GM23248 (cell line): ENCODE results near the gene PRKRIP1. TPM values are rescaled to one million over a fixed set of nuclear protein-coding genes. Genes with fewer than 3 reads are reported as not detected.
"Not testable (repeated sequence)": the region's sequence is repeated elsewhere in the genome, so short reads cannot be mapped to it uniquely, and the experiment has no call there.

Experiments
- DNase-seq: peaks from one replicate; pipeline ENCODE4 v3.0.0-alpha.2; 2015
- H2AFZ ChIP-seq: fragments of 200-600 bp; sonication (generic); 2 replicates; pipeline ENCODE4 v1.6.1; 2016; ENCODE audit warnings: antibody characterized with exemption
- H3F3A ChIP-seq: fragments of 200-600 bp; sonication (generic); 2 replicates; pipeline ENCODE4 v1.6.1; 2016; ENCODE audit warnings: mild to moderate bottlenecking, antibody characterized with exemption, mixed run types; ENCODE audit not compliant: insufficient read depth
- H3K27ac ChIP-seq: fragments of 200-600 bp; sonication (generic); 2 replicates; pipeline ENCODE4 v1.5.1; 2016; ENCODE audit warnings: mild to moderate bottlenecking
- H3K27me3 ChIP-seq: fragments of 200-600 bp; sonication (generic); replicated peaks from 2 replicates; pipeline ENCODE4 v1.6.1; 2016; ENCODE audit warnings: mild to moderate bottlenecking; ENCODE audit not compliant: insufficient read depth
- H3K36me3 ChIP-seq: fragments of 200-600 bp; sonication (generic); 2 replicates; pipeline ENCODE4 v1.6.1; 2016; ENCODE audit warnings: low read depth, mild to moderate bottlenecking
- H3K4me1 ChIP-seq: fragments of 200-600 bp; sonication (generic); 2 replicates; pipeline ENCODE4 v1.6.1; 2016; ENCODE audit warnings: mild to moderate bottlenecking; ENCODE audit not compliant: insufficient read depth
- H3K4me2 ChIP-seq: fragments of 200-600 bp; sonication (generic); one replicate; pipeline ENCODE4 v1.6.1; 2016; ENCODE audit warnings: mild to moderate bottlenecking; ENCODE audit not compliant: unreplicated experiment
- H3K4me3 ChIP-seq: fragments of 200-600 bp; sonication (generic); 2 replicates; pipeline ENCODE4 v1.5.1; 2016; ENCODE audit warnings: mild to moderate bottlenecking
- H3K79me2 ChIP-seq: fragments of 200-600 bp; sonication (generic); 2 replicates; pipeline ENCODE4 v1.6.1; 2016; ENCODE audit warnings: mild to moderate bottlenecking; ENCODE audit not compliant: insufficient read depth
- H3K9ac ChIP-seq: fragments of 200-600 bp; sonication (generic); 2 replicates; pipeline ENCODE4 v1.6.1; 2016; ENCODE audit warnings: mild to moderate bottlenecking
- H3K9me2 ChIP-seq: fragments of 200-600 bp; sonication (generic); 2 replicates; pipeline ENCODE4 v1.6.1; 2016; ENCODE audit warnings: mixed run types, mild to moderate bottlenecking, moderate library complexity; ENCODE audit not compliant: insufficient read depth
- H3K9me3 ChIP-seq: fragments of 200-600 bp; sonication (generic); one replicate; pipeline ENCODE4 v1.6.1; 2017; ENCODE audit warnings: low read depth
- H4K20me1 ChIP-seq: fragments of 200-600 bp; sonication (generic); 2 replicates; pipeline ENCODE4 v1.6.0; 2016; ENCODE audit not compliant: insufficient read depth
- EZH2 ChIP-seq: fragments of 200-600 bp; sonication (generic); IDR thresholded peaks from 2 replicates; pipeline ENCODE4 v1.6.1; 2018; ENCODE audit warnings: antibody characterized with exemption, mild to moderate bottlenecking; ENCODE audit not compliant: insufficient read depth, poor library complexity, severe bottlenecking
- EZH2phosphoT487 ChIP-seq: fragments of 200-600 bp; sonication (generic); IDR thresholded peaks from 2 replicates; pipeline ENCODE4 v1.6.1; 2018; ENCODE audit warnings: antibody characterized with exemption, moderate library complexity, mild to moderate bottlenecking, low read depth; ENCODE audit not compliant: insufficient read depth
- WGBS, 2 experiments: methylation state at CpG; one replicate each; pipeline ENCODE4 v1.1.6; 2015 to 2017; ENCODE audit warnings: low lambda C conversion rate in 2 of 2, low coverage in 1 of 2; ENCODE audit errors: missing lambda C conversion rate in 2 of 2; 5-methylcytosine and 5-hydroxymethylcytosine counted together
- in situ Hi-C: fragments of 300-500 bp; cut with MboI; formaldehyde crosslinking; loops from 2 replicates; pipeline ENCODE4 v1.15.0; 2020
- polyA plus RNA-seq: library from polyadenylated mRNA; unstranded; fragments of >200 nt; fragmentation: Nextera tagmentation; extraction: Ambion mirVana; gene quantifications from 2 replicates; pipeline ENCODE4 v1.2.1, GENCODE V29; 2016
- total RNA-seq: library from RNA; depleted of rRNA; stranded (reverse); fragments of >200 nt; shearing (Covaris generic); gene quantifications from 2 replicates; pipeline ENCODE4 v1.2.3, GENCODE V29; 2014; rRNA removed

The PRKRIP1 gene
- 14.8 and 17.3 TPM in 2 replicates for total RNA-seq
- 19.1 and 20.3 TPM in 2 replicates for polyA plus RNA-seq

GRCh38 chr7:102395873-102396709, at the start of gene PRKRIP1:
PRKRIP1 (plus strand) TSS chr7:102396363; CDS start chr7:102396412, 49 bp downstream.
- WGBS, 2 experiments = 0 to 1% methylated on average over 56 to 57 of the region's 59 CpGs
- Histone ChIP-seq H3K9me2 (no peaks in the 10 kb centered on the region), H3K9ac (peak within 1 kb of the TSS; percentile 90), H3K4me1 (peaks cover 5% of the 10 kb centered on the region; the same call in 1 of the 2 replicates), H3K79me2 (peaks cover 31% of the 10 kb centered on the region), H4K20me1 (no peaks in the 10 kb centered on the region), H2AFZ (peak within 1 kb of the TSS; percentile 91), H3K27ac (peak within 1 kb of the TSS; percentile 87), H3F3A (peaks cover 7% of the 10 kb centered on the region; the same call in 1 of the 2 replicates), H3K4me3 (peak within 1 kb of the TSS; percentile 82), H3K36me3 (peaks cover 10% of the 10 kb centered on the region), H3K9me3 (no peaks in the 10 kb centered on the region), H3K4me2 (peak within 1 kb of the TSS; percentile 92), H3K27me3 (no peaks in the 10 kb centered on the region)
- DNase-seq = peak; percentile 95
- in situ Hi-C loops = loop anchor here (10.0 kb wide), 1 partner anchor 111 kb away; the partner anchor contains the start of gene SH2B2
- no peak for TF ChIP-seq EZH2
- no peak for TF ChIP-seq EZH2phosphoT487

GRCh38 chr7:102346983-102347382, 49.2 kb upstream of the PRKRIP1 start:
- H3K27me3 ChIP-seq, H3K4me1 ChIP-seq, DNase-seq, H3K27ac ChIP-seq, H3K36me3 ChIP-seq, H3K9me2 ChIP-seq, in situ Hi-C loops, H3K4me2 ChIP-seq, H3K79me2 ChIP-seq, H3K9ac ChIP-seq, H3F3A ChIP-seq, H3K4me3 ChIP-seq, H2AFZ ChIP-seq, H3K9me3 ChIP-seq, H4K20me1 ChIP-seq: not testable (repeated sequence)
- 63 to 71% methylated on average over 2 to 4 of the region's 6 CpGs for WGBS, 2 experiments

- in situ Hi-C loops, H3K27me3 ChIP-seq: not testable (repeated sequence)
Measured at GRCh38 chr7:102356344-102356743, 39.8 kb upstream of the PRKRIP1 start, which contains the start of gene SPDYE6. SPDYE6 (minus strand) TSS chr7:102356444; CDS start chr7:102356023, 421 bp downstream.

GRCh38 chr7:102363549-102364393, 32.4 kb upstream of the PRKRIP1 start:
- peak overlapping the region; percentile 91 for H2AFZ ChIP-seq
- H3K4me2 ChIP-seq = peak overlapping the region; percentile 86
- in situ Hi-C loops, H4K20me1 ChIP-seq, H3K4me1 ChIP-seq, H3K27me3 ChIP-seq, H3K36me3 ChIP-seq, H3K9me2 ChIP-seq, H3K9me3 ChIP-seq, H3F3A ChIP-seq: not testable (repeated sequence)
- 0 to 1% methylated on average over 32 to 55 of the region's 76 CpGs for WGBS, 2 experiments
- peak overlapping the region; percentile 91 for H3K27ac ChIP-seq
- H3K4me3 ChIP-seq = peak overlapping the region; percentile 72
- H3K79me2 ChIP-seq = peaks cover 40% of the 10 kb centered on the region
- DNase-seq = peak; percentile 98
- H3K9ac ChIP-seq = peak overlapping the region; percentile 95

More at GRCh38 chr7:102356344-102356743, 39.8 kb upstream of the PRKRIP1 start, which contains the start of gene SPDYE6:
- H3K36me3 ChIP-seq, H3K4me2 ChIP-seq, H3K4me3 ChIP-seq, H3K9me2 ChIP-seq, DNase-seq, H3K4me1 ChIP-seq, H3K79me2 ChIP-seq, H3K27ac ChIP-seq, H2AFZ ChIP-seq, H3K9ac ChIP-seq, H4K20me1 ChIP-seq, H3F3A ChIP-seq, H3K9me3 ChIP-seq: not testable (repeated sequence)
- WGBS, 2 experiments = no CpG with 5 or more reads among the region's 6 CpGs

GRCh38 chr7:102364394-102364886, 31.7 kb upstream of the PRKRIP1 start:
- H4K20me1 ChIP-seq, H3K9me2 ChIP-seq, H3K9me3 ChIP-seq, H3K36me3 ChIP-seq, H3K4me1 ChIP-seq, in situ Hi-C loops, H3K27me3 ChIP-seq, H3F3A ChIP-seq: not testable (repeated sequence)
- H3K9ac ChIP-seq = peak overlapping the region; percentile 95
- H3K79me2 ChIP-seq = peaks cover 43% of the 10 kb centered on the region
- 1 to 2% methylated on average over 19 to 20 of the region's 20 CpGs for WGBS, 2 experiments
- peak overlapping the region; percentile 70 for H2AFZ ChIP-seq
- H3K4me3 ChIP-seq = peak overlapping the region; percentile 72
- peak overlapping the region; percentile 91 for H3K27ac ChIP-seq
- DNase-seq = peak; percentile 22
- peak overlapping the region; percentile 86 for H3K4me2 ChIP-seq

GRCh38 chr7:102365390-102365789, 30.8 kb upstream of the PRKRIP1 start:
- H3F3A ChIP-seq, H3K27ac ChIP-seq, in situ Hi-C loops, H3K36me3 ChIP-seq, H2AFZ ChIP-seq, H3K9me2 ChIP-seq, H3K27me3 ChIP-seq, H3K9me3 ChIP-seq, H3K4me1 ChIP-seq, H4K20me1 ChIP-seq: not testable (repeated sequence)
- Histone ChIP-seq H3K4me2 (peak overlapping the region; percentile 53), H3K4me3 (peak overlapping the region; percentile 72), H3K9ac (peak overlapping the region; percentile 95), H3K79me2 (peaks cover 52% of the 10 kb centered on the region)
- DNase-seq = peak; percentile 6
- WGBS, 2 experiments = 52 to 55% methylated on average over 7 of the region's 7 CpGs
